GM19463 (cell line): ENCODE measurements around the gene ZNF358.

Experiments used
- ATAC-seq: cut with Tn5 transposase; IDR thresholded peaks from one replicate; pipeline ENCODE4 v1.9.1; 2021; ENCODE audit warnings: mild to moderate bottlenecking, moderate library complexity; ENCODE audit not compliant: unreplicated experiment

ZNF358 gene

DNA sequence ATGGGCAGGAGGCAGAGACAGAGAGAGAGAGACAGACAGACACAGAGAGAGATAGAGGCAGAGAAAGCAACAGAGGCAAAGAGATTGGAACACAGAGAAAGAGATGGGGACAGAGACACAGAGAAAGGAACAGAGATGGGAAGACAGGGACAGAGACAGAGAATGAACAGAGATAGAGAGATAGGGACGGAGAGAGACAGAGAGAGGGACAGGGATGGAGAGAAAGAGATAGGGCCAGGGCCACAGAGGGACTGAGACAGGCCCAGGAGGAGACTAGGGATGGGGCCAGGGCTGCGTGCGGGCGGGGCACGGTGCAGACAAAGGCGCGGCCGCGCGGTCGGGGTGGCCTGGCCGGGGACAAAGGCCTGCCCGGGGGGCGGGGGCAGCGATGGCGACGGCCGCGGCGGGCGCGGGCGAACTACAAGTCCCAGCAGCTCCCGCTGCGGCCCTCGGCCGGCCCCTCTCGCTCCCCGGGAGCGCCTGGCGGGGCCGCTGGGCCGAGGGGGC, at the start of gene ZNF358:
Gene ZNF358, plus strand, starts transcription at position 459 of the 507 bp plus-strand sequence. CDS start 3,140 bp downstream, outside the sequence.
- no peak for ATAC-seq

DNA sequence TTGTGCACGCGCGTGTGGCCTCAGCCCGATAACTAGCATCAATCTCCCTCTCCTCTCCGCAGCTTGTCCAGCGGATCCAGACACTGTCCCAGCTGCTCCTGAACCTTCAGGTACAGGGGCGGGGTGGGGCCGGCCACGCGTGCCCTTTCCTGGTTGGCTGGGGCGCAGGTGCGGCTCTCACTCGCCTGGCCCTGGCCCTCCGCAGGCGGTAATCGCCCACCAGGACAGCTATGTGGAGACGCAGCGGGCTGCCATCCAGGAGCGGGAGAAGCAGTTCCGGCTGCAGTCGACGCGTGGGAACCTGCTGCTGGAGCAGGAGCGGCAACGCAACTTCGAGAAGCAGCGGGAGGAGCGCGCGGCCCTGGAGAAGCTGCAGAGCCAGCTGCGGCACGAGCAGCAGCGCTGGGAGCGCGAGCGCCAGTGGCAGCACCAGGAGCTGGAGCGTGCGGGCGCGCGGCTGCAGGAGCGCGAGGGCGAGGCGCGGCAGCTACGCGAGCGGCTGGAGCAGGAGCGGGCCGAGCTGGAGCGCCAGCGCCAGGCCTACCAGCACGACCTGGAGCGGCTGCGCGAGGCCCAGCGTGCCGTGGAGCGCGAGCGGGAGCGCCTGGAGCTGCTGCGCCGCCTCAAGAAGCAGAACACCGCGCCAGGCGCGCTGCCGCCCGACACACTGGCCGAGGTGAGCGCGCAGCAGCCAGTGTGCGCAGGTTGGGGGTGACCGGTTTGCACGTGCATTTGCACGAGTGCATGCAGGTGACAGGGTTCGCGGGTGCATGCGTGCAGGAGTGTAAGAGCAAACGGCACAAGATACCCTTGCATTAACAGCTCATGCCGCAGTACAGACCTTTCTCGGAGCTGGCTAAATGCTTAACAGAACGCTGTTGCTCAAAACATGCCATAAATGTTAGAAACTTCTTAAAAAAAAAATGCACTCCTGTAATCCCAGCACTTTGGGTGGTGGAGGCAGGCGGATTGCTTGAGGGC, 48.6 kb upstream of the ZNF358 start:
- ATAC-seq: no peak

DNA sequence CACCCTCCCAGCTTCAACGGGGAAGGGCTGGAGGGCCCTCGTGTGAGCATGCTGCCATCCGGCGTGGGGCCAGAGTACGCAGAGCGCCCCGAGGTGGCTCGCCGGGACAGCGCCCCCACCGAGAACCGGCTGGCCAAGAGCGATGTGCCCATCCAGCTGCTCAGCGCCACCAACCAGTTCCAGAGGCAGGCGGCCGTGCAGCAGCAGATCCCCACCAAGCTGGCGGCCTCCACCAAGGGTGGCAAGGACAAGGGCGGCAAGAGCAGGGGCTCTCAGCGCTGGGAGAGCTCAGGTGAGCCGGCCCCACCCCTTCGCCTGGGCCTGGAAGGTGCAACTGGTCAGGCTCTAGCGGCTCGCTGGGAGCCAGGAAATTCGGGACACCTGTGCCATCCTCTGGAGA, 47.1 kb upstream of the ZNF358 start:
- no peak for ATAC-seq

DNA sequence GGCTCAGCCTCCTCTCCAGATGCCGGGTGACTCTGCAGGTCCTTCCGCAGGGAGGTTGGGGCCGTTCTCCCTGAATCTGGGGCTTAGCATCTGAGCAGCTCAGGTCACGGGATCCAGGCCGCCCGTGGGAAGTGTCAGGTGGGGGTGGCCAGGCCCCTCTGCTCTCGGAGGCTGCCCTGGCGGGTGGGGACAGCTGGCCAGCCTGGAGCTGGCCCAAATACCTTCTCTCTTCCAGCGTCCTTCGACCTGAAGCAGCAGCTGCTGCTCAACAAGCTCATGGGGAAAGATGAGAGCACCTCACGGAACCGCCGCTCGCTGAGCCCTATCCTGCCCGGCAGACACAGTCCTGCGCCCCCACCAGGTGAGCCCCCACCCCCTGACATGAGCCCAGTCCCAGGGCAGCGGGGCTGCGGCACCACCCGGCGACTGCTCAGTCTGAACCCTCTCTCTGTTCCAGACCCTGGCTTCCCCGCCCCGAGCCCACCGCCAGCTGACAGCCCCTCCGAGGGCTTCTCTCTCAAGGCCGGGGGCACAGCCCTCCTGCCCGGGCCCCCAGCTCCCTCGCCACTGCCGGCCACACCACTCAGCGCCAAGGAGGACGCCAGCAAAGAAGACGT, 46.1 kb upstream of the ZNF358 start:
- ATAC-seq: no peak

DNA sequence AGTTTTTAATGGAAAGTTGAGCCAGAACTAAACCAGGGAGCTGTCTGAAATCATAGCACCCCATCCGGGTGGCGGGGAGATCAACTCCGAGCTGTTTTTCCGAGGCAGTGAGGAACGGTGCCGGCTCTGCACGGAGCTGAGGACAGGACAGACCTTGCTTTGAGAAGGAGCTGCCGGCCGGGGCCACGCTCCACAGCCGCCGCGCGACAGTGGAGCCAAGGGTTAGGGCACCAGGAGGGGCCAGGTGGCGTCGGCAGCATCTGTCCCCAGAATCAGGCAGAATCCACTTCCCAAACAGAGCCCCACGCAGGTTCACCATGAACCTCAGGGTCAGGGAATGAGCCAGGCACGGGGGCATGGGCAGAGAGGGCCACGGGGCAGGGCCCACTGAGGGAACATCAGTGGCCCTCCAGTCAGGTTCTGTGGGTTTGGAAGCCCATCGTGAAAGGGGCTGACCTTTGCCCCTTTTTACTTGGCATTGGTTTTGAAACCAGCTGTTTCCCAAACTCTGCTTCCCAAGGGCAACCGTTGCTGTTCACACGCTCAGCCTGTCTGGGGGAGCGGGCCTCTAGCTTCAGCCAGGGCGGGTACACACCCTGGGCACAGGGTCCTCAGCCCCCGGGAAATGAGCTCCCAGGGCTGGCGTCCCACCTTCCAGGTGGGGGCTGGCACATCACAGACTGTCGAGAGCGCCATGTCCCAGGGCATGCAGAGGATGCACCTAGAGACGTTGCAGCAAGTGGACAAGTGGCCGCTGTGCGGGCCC, 45.2 kb upstream of the ZNF358 start:
- ATAC-seq: no peak

DNA sequence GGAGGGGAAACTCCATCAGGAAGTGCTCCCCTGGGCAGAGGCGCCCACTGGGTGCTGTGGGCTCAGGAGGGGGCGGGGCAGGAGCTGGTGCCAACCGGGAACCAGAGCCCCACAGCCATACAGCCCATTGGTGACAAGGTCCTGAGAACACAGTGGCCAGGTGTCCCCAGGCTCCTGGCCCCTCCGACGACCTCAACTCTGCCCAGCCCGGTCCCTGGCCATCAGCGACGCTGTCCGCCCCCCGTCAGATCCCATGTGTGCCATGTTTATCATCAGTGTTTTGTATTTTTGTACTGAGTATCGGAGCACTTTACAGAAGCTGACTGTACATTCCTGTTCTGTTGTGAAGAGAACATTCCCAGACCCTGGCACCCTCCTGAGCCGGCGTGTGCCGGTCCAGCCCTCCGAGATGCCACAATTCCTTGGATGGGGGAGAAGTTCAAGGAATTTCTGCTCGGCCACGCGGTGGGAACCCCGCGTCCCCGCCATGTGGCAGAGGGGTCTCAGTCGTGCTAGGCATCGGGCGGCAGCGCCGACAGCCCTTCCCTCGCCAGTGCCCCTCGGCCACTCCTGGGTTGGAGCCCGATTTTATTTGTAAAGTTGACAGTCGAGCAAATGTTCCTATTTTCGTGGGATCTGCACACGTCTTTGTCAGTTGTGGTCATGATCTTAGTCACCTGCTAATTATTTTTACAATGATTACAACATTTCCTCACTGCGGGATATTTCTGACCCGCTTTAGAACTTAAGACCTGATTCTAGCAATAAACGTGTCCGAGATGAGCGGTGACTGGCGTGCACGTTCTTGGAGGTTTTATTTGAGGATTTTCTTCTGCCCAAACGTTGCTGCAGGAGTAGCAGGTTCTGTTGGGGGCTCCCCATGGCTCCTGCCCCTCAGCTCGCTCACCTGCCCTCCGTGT, 43.9 kb upstream of the ZNF358 start:
- ATAC-seq: no peak

DNA sequence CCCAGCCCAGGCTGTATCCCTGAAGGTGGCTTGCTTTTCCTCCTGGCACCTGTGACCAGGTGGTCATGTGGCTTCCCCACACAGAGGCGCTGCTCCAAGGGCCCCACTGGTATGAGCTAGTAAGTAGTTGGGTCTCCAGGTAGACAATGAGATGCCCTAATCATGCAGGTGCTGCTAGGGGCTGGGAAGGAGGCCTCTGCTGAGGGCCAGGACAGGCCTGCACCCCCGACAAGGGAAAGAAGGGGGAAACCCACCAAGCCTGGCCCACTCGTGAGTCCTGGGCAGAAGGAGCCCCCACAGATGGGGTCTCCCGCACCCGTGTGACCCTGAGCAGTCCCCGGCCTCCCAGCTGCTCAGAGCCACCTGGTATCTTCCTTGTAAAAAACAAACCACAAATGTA, 40.2 kb upstream of the ZNF358 start:
- no peak for ATAC-seq

DNA sequence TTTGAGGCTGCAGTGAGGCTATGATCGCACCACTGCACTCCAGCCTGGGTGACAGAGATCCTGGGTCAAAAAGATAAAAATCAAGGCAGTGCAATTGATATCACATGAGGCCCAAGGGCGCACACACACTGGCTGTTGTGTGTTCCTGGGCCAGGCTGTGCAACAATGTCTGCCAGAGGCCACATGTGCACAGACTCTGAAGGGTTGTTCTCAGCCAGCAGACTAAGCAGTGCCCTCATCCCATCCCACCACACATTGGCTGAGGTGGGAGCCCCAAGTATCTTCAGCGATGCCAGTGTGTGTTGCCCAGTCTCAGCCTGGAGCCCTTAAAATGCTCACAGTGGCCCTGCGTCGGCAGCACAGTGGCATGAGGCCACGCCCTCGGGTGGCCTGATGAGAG, 39.7 kb upstream of the ZNF358 start:
- no peak for ATAC-seq

DNA sequence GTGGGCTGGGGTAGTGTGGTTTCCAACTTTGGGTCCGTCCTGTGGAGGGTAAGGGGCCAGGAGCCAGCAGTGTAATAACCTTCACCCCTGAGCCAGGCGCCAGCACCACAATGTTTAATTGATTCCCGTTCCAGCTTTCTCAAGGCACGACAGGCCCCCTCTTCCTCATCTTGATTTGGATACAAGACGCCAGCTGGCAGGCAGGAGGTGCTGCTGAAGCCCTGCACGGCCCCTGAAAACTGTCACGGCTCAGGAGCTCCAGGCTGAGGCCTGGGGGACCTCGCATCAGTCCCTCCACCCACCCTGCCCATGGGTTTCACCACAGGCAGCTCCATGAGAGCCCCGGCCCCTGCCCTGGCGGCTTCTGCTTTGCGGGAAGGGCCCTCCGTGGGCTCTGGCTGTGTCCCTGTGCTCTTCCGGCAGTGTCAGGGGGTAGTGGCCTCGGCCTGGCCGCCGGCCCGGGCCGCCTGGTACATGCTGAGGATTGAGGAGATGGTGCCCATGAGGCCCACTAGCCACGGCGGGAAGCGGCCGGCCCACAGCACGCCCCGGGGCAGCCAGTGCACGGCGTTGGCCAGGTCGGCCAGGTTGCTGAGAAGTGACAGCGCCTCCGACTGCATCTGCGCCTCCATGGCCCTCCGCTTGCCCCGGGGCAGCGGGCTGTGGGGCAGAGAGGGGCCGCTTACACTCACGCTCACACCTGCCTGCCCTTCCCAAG, 39.0 kb upstream of the ZNF358 start:
- no peak for ATAC-seq

DNA sequence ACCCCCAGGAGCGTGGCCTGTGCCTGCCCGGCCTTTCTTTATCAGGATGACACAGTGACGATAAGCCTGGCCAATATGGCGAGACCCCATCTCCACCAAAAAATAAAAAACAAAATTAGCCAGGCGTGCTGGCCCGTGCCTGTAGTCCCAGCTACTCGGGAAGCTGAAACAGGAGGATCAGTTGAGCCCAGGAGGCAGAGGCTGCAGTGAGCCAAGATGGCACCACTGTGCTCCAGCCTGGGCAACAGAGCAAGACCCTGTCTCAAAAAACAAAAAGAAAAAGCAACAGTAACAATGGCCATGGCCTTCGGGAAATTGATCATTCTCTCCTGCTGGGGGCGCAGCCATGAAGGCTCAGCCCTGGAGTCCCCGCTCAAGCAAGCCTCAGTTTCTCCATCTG, 38.1 kb upstream of the ZNF358 start:
- ATAC-seq: no peak

DNA sequence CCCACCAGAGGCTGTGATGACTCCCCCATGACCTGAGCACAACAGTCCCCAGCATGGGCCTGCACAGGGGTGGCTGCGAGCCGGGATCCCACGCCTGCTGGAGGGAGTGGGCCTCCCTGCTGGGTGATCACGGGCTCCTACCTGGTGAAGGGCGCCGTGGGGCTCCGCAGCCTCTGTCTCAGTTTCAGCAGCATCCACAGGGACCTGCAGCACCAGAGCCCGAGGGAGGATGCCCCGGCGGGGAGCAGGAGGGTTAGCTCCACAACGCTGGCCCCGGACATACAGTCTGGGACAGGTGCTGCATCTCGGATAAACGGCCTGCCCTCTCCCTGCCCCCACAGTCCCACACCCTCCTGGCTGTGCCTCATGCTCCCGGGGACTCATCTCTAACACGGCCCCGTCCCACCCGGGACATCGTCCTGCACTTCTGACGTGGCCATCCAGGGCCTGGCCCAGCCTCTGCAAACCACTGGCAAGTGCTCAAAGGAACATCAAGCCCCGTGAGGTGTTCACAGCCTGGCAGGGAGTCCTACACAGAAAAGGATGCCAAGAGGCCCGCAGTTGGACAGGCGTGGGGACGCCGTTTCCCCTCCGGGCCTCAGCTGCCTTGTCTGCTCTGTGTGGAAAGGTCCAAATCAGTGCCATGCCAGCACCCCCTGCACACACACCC, 37.6 kb upstream of the ZNF358 start:
- ATAC-seq: no peak

DNA sequence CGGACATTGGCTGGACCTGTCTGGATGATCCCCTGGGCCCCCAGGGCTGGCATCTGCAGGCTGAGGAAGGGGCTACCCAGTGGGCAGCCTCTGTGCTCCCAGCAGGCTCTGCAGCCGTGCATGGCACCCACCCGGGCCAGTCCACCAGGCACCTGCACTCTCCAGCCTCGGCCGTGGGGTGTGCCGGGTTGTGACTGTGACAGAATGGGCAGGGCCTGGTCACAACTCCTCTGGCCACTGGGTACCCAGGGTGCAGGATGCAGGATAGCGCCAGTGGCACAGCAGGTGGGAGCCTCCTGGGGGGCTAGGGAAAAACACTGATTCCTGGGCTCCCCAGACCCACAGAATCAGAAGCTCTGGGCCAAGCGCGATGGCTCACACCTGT, 37.1 kb upstream of the ZNF358 start:
- ATAC-seq: no peak

DNA sequence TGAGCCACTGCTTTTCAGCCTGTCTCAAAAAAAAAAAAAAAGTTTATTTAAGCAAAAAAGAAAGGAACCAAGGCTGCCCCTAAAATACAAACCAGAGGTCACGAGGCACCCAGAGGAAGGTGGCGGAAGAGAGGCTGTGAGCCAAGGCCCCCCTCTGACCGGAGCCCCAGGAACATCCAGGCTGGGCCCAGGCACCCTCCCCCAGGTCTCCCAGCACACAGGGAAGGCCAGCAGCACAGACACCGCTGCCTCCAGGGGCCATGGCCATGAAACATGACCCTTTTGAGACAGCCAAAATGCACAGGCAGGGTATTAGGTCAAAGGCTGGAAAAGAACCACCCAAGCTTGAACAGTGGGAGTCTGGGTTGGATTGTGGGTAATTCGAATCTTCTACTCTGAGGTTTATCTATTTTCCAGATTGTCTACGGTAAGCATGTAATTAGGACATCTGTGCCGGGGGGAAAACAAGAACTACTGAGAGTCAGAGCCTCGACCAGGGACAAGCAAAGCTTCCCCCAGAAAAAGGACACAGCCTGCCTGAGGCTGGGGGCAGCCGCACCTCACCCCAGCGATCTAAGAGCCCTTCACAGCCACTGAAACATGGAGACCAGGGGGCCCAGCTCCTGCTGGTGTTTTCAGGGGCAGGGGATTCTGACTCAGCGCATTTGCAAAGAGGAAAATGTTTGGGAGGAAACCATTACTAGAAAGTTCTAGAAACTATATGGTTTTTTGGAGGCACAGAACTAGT, 35.5 kb upstream of the ZNF358 start:
- no peak for ATAC-seq

DNA sequence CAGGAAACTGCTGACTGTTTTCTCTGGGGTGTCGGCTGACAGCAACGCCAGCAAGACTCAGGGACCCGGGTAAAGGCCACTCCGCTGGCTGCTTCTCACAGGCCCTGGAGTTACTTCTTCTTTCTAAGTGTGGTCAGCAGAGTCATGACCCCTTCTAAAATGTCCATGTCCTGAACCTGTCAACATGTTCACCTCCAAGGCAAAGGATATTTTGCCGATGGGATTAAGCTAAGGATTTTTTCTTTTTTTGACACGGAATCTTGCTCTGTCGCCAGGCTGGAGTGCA, 35.0 kb upstream of the ZNF358 start:
- ATAC-seq: no peak

DNA sequence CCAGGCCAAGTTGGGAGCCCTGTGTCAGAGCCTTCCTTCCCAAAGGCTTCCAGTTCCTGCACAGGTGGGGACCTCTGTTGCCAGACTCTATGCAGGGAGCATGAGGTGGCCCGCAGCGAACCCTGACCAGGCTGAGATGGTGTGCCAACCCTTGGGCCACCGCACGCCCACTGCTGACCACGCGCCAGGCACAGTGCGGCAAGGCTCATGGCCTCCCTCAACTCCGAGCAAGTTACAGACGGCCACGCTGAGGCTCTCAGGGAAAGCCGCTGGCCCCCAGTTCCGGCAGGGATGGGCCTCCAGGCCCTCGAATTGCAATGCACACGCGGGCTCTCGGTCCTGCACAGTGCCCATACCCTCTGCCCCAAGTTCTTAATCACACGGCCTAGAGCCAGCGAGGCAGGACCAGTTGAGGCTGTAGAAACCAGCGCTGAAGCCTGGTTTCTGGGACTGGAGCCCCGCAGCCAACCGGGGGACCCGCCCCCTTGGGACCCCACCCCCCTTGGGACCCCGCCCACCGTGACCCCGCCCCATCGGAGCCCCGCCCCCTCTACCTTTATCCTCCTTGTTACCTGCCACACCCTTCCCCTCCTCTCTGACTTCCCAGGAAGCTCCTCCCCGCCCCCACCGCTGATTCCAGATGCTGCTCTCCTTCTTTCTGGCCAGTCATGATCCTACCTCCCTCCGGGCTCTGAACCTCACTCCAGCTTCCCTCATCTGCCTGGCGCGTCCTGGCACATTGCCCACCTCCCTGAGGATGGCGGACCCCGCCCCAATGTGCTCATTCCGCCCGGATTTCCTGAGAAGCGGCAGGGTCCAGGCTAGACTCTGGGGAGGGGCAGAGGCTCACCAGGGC, 33.1 kb upstream of the ZNF358 start:
- no peak for ATAC-seq

DNA sequence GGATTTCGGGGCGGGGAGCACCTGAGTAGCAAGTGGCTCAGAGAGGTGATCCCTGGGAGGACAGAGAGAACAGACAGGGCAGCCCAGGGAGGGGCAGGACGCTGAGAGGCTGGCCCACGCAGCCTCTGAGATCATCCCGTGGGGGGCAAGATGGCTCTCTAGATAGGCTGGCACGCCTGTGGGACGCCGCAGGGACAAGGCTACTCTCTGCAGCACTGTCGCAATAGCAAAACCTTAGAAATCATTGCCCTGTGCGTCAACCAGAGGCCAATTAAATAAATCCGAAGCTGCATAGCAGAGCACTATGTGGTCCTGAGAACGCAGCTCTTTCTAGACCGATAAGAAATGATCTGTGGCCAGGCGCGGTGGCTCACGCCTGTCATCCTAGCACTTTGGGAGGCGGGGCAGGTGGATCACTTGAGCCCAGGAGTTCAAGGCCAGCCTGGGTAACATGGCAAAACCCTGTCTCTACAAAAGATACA, 32.1 kb upstream of the ZNF358 start:
- ATAC-seq: no peak

DNA sequence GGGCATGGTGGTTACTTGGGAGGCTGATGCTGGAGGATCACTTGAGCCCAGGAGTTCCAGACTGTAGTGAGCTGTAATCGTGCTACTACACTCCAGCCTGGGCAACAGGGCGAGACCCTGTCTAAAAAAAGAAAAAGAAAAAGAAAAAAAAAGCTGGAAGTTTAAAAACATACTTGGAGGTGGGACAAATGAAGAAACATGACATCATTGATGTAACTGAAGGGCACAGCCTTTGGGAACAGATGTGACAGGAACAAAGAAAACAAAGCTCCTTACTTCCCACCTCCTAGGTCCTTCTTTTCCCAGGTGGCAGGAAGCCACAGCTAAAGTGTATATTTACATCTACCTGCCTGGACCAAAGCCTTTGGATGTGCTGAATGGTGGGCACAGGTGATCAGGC, 29.0 kb upstream of the ZNF358 start:
- no peak for ATAC-seq
